ENCODE results near the gene VSTM5.
"Not testable (repeated sequence)": the region's sequence is repeated elsewhere in the genome, so short reads cannot be mapped to it uniquely, and the experiment has no call there.

DNA sequence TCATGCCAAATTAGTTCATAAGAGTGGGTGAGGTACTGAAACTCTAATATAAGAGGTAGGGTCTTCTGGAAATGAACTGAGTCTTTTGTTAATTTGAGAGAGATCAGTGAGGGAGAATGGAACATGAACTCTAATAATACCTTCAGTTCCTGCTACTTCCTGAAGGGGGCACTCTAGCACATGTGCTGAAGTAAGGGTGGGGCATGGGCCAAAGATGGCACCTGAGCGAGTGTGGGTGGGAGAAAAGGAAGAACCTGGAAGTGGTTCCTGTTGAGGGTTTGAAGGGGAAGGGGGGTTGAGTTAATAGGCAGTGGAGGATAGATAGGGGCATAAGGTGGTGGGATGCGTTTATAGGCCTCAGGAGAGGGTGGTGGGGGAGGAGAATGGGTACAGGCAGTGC lies 18.0 kb upstream of the VSTM5 start:
- TF ChIP-seq, protein P1, sequence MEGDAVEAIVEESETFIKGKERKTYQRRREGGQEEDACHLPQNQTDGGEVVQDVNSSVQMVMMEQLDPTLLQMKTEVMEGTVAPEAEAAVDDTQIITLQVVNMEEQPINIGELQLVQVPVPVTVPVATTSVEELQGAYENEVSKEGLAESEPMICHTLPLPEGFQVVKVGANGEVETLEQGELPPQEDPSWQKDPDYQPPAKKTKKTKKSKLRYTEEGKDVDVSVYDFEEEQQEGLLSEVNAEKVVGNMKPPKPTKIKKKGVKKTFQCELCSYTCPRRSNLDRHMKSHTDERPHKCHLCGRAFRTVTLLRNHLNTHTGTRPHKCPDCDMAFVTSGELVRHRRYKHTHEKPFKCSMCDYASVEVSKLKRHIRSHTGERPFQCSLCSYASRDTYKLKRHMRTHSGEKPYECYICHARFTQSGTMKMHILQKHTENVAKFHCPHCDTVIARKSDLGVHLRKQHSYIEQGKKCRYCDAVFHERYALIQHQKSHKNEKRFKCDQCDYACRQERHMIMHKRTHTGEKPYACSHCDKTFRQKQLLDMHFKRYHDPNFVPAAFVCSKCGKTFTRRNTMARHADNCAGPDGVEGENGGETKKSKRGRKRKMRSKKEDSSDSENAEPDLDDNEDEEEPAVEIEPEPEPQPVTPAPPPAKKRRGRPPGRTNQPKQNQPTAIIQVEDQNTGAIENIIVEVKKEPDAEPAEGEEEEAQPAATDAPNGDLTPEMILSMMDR (IDR thresholded peaks at IDR 0.05), result not testable (repeated sequence)
- TF ChIP-seq POLR2A (IDR thresholded peaks at IDR 0.05), result not testable (repeated sequence)

All from body of pancreas (tissue), 4 donors.